A549 (cell line): Measurements from ENCODE around the gene NID1. TPM values are rescaled to one million over a fixed set of nuclear protein-coding genes. Genes with fewer than 3 reads are reported as not detected.

Source experiments
- ATAC-seq, 2 experiments: fragments of 200-7000 bp in 1 of 2; fragments of >200 bp in 1 of 2; cut with Nextera tagmentation in 1 of 2; cut with Tn5 transposase in 1 of 2; 3 replicates each; pipeline versions ENCODE4 v1.8.0 to v1.9.1; 2018 to 2020; ENCODE audit warnings: mild to moderate bottlenecking in 1 of 2, moderate library complexity in 1 of 2
- CTCF ChIA-PET: fragments of 300-600 bp; sonication (Branson Sonifier 250); formaldehyde crosslinking; extraction: SDS; loops from one replicate; lab custom pipeline; 2021; ENCODE audit warnings: antibody characterized with exemption, inconsistent platforms; lab: Yijun Ruan, JAX
- POLR2A ChIA-PET: fragments of 350-600 bp; formaldehyde crosslinking; extraction: SDS; loops from one replicate; lab custom pipeline; 2021; ENCODE audit warnings: antibody characterized with exemption, inconsistent platforms; lab: Yijun Ruan, JAX
- DNase-seq, 2 experiments: peaks; one replicate each; pipeline versions ENCODE4 v3.0.0 to v3.0.0-alpha.2; 2011 to 2016; ENCODE audit warnings: low read depth in 1 of 2, low spot score in 1 of 2
- FAIRE-seq: peaks from 2 replicates; lab custom pipeline; 2011; peaks lifted over from hg19 to GRCh38; lab: Jason Lieb, UNC
- H3K27ac ChIP-seq, 2 experiments: fragments of >200 bp; sonication (Bioruptor Twin); formaldehyde crosslinking; 3 replicates each; pipeline ENCODE4 v1.5.1; 2016 to 2017
- H3K4me1 ChIP-seq: fragments of >200 bp; sonication (Bioruptor Twin); formaldehyde crosslinking; 3 replicates; pipeline ENCODE4 v1.6.1; 2016
- H3K4me2 ChIP-seq: fragments of >200 bp; sonication (Bioruptor Twin); formaldehyde crosslinking; 3 replicates; pipeline ENCODE4 v1.6.1; 2016
- H3K4me3 ChIP-seq: fragments of >200 bp; sonication (Bioruptor Twin); formaldehyde crosslinking; 3 replicates; pipeline ENCODE4 v1.5.1; 2016
- H3K9me3 ChIP-seq: fragments of >200 bp; sonication (Bioruptor Twin); formaldehyde crosslinking; 3 replicates; pipeline ENCODE4 v1.6.1; 2016
- BHLHE40 ChIP-seq: IDR thresholded peaks from 2 replicates; pipeline ENCODE4 v1.6.1; 2012; ENCODE audit warnings: low read depth, low read length, inconsistent platforms
- CBX8 ChIP-seq: fragments of 200-600 bp; sonication (generic); IDR thresholded peaks from 2 replicates; pipeline ENCODE4 v1.6.1; 2016
- CEBPB ChIP-seq, 2 experiments: fragments of >200 bp in 1 of 2; sonication (Bioruptor Twin) in 1 of 2; formaldehyde crosslinking in 1 of 2; IDR thresholded peaks; 2 replicates each; pipeline ENCODE4 v1.6.1; 2012 to 2016
- E2F6 ChIP-seq: IDR thresholded peaks from 2 replicates; pipeline ENCODE4 v1.6.1; 2012; ENCODE audit warnings: low read depth, borderline replicate concordance
- EHMT2 ChIP-seq: fragments of 200-600 bp; sonication (generic); IDR thresholded peaks from 2 replicates; pipeline ENCODE4 v1.6.1; 2016; ENCODE audit warnings: antibody characterized with exemption, low read depth, mild to moderate bottlenecking, moderate library complexity
- FOSB ChIP-seq: fragments of 250-450 bp; sonication (Bioruptor Pico); IDR thresholded peaks from 2 replicates; pipeline ENCODE4 v1.5.0; 2020; ENCODE audit warnings: mild to moderate bottlenecking, moderate library complexity
- FOSL2 ChIP-seq, 2 experiments: fragments of 450-650 bp in 1 of 2; fragments of >200 bp in 1 of 2; sonication (Bioruptor Twin) in 1 of 2; formaldehyde crosslinking; IDR thresholded peaks; 2 replicates each; pipeline versions ENCODE4 v1.5.0 to v1.6.1; 2016 to 2020; ENCODE audit warnings: mild to moderate bottlenecking in 1 of 2, moderate library complexity in 1 of 2
- GATA3 ChIP-seq: IDR thresholded peaks from 2 replicates; pipeline ENCODE4 v1.6.1; 2012; ENCODE audit warnings: borderline replicate concordance
- HEYL ChIP-seq: fragments of 250-450 bp; sonication (Bioruptor Pico); IDR thresholded peaks from 2 replicates; pipeline ENCODE4 v1.8.0; 2021; ENCODE audit warnings: mild to moderate bottlenecking, moderate library complexity
- NPAS2 ChIP-seq: fragments of 250-450 bp; sonication (Bioruptor Pico); IDR thresholded peaks from 2 replicates; pipeline ENCODE4 v1.8.0; 2022; ENCODE audit warnings: mild to moderate bottlenecking, moderate library complexity, borderline replicate concordance
- PBX3 ChIP-seq: IDR thresholded peaks from 2 replicates; pipeline ENCODE4 v1.6.1; 2012
- POLR2A ChIP-seq: IDR thresholded peaks from 2 replicates; pipeline ENCODE4 v1.6.1; 2012; ENCODE audit warnings: mild to moderate bottlenecking, low read length
- POLR2AphosphoS2 ChIP-seq: conservative IDR thresholded peaks from 2 replicates; pipeline ENCODE4 v1.6.1; 2012; ENCODE audit warnings: low read length, improper control_type of control experiment, inconsistent platforms
- RARB ChIP-seq: fragments of 250-450 bp; sonication (Bioruptor Pico); IDR thresholded peaks from 2 replicates; pipeline ENCODE4 v1.8.0; 2021; ENCODE audit warnings: mild to moderate bottlenecking, moderate library complexity
- RFX5 ChIP-seq: fragments of 450-650 bp; IDR thresholded peaks from 2 replicates; pipeline ENCODE4 v1.7.1; 2014; ENCODE audit warnings: antibody characterized with exemption, mild to moderate bottlenecking, moderate library complexity
- USF2 ChIP-seq: fragments of 450-650 bp; IDR thresholded peaks from 2 replicates; pipeline ENCODE4 v1.6.1; 2014; ENCODE audit warnings: antibody characterized with exemption
- ZFP36 ChIP-seq: fragments of 450-650 bp; IDR thresholded peaks from 2 replicates; pipeline ENCODE4 v1.6.1; 2014; ENCODE audit warnings: borderline replicate concordance; ENCODE audit not compliant: partially characterized antibody
- ZNF302 ChIP-seq: fragments of 250-450 bp; sonication (Bioruptor Pico); IDR thresholded peaks from 2 replicates; pipeline ENCODE4 v1.9.0; 2021; ENCODE audit warnings: inconsistent platforms, mild to moderate bottlenecking, moderate library complexity
- ZSCAN20 ChIP-seq: fragments of 250-450 bp; sonication (Bioruptor Pico); IDR thresholded peaks from 2 replicates; pipeline ENCODE4 v1.8.0; 2022; ENCODE audit warnings: mild to moderate bottlenecking, moderate library complexity
- WGBS: methylation state at CpG from one replicate; pipeline ENCODE4 v1.1.6; 2017; ENCODE audit errors: missing lambda C conversion rate; 5-methylcytosine and 5-hydroxymethylcytosine counted together
- polyA plus RNA-seq, 4 experiments: library from polyadenylated mRNA; depleted of rRNA in 3 of 4; stranded (reverse); fragments of >200 nt; fragmentation: RNase III in 1 of 4; extraction: RNeasy Plus Mini Kit Qiagen cat#74134 plus additional on column Dnase treatment in 1 of 4; gene quantifications; 2 replicates in 3 of 4; 3 replicates in 1 of 4; pipeline ENCODE4 v1.2.3, GENCODE V29; 2011 to 2017

NID1 gene
- polyA plus RNA-seq, 2 of the 4 experiments (the other 2 are of a cell fraction): 6.8 to 10.5 TPM

- no peak overlapping the region for H3K27ac ChIP-seq
- WGBS: 62% methylated on average over 3 of the region's 3 CpGs
- POLR2A ChIA-PET: no interaction called here
- no peak overlapping the region for H3K4me2 ChIP-seq
- ATAC-seq: no peak
- no peaks in the 10 kb centered on the region for H3K9me3 ChIP-seq
- no peaks in the 10 kb centered on the region for H3K4me1 ChIP-seq
- no peak for FAIRE-seq
- TF ChIP-seq PBX3: no peak
- TF ChIP-seq POLR2AphosphoS2: no peak
- TF ChIP-seq BHLHE40: no peak
- no peak for TF ChIP-seq E2F6
- no peak for TF ChIP-seq EHMT2
- TF ChIP-seq FOSB: no peak
- no peak for TF ChIP-seq NPAS2
- TF ChIP-seq USF2: no peak
- TF ChIP-seq ZFP36: no peak
- no peak for TF ChIP-seq FOSL2 (IDR thresholded peaks at IDR 0.05)
- TF ChIP-seq FOSL2 (CRISPR knock-in tag; IDR thresholded peaks at IDR 0.05): no peak
- no peak for TF ChIP-seq RFX5
- TF ChIP-seq RARB (CRISPR knock-in tag): no peak
- TF ChIP-seq CEBPB (IDR thresholded peaks at IDR 0.05): no peak
- TF ChIP-seq GATA3: no peak
- no peak for TF ChIP-seq POLR2A
- TF ChIP-seq HEYL: no peak
- TF ChIP-seq ZSCAN20 (CRISPR knock-in tag): no peak
- TF ChIP-seq, all 56 proteins: peak for 0
- no peak for DNase-seq
- CTCF ChIA-PET: no interaction called here
- H3K4me3 ChIP-seq: no peak overlapping the region
Measured at GRCh38 chr1:236044341-236044740, 20.5 kb downstream of the NID1 start.

- Histone ChIP-seq H3K9me3 (no peaks in the 10 kb centered on the region), H3K27ac (no peak overlapping the region), H3K4me1 (no peaks in the 10 kb centered on the region), H3K4me3 (no peak overlapping the region), H3K4me2 (no peak overlapping the region)
- ATAC-seq (no peak), FAIRE-seq (no peak), DNase-seq (no peak)
- ChIA-PET POLR2A (no interaction called here), CTCF (interaction anchor here (1.1 to 2.0 kb wide), 2 partner anchors 12 to 70 kb away, joined by 5 to 7 read pairs; no protein-coding TSS in a partner anchor)
- 74% methylated on average over 15 of the region's 17 CpGs for WGBS
- TF ChIP-seq ZNF302 (CRISPR knock-in tag): no peak
- no peak for TF ChIP-seq POLR2AphosphoS2
- TF ChIP-seq ZFP36: no peak
- no peak for TF ChIP-seq CBX8
Measured at GRCh38 chr1:236041631-236042618, 23.0 kb downstream of the NID1 start.
